Endothelial cell of umbilical vein (primary cell): ENCODE measurements around the gene TREML4. TPM values are rescaled to one million over a fixed set of nuclear protein-coding genes. Genes with fewer than 3 reads are reported as not detected.

ENCODE experiments used
- BruUV-seq: library from RNA; stranded (reverse); fragments of 400-500 nt; replicated peaks from 2 replicates; lab custom pipeline; 2021; lab: Mats Ljungman, UMichigan
- CTCF ChIA-PET: fragments of 300-600, 350-600 bp; sonication (Branson Sonifier 250); formaldehyde crosslinking; loops from one replicate; lab custom pipeline; 2021; ENCODE audit warnings: antibody characterized with exemption, inconsistent platforms; lab: Charles Lee
- POLR2A ChIA-PET: fragments of 300-600, 350-600 bp; sonication (Branson Sonifier 250); formaldehyde crosslinking; loops from one replicate; lab custom pipeline; 2021; ENCODE audit warnings: antibody characterized with exemption, inconsistent platforms; lab: Charles Lee
- DNase-seq: peaks from one replicate; pipeline ENCODE4 v3.0.0-alpha.2; 2011; ENCODE audit warnings: low read depth, low spot score
- FAIRE-seq: peaks from 2 replicates; lab custom pipeline; 2011; peaks lifted over from hg19 to GRCh38; lab: Jason Lieb, UNC
- H2AFZ ChIP-seq: 2 replicates; pipeline ENCODE4 v1.6.0; 2012; ENCODE audit warnings: low read depth, low read length, control low read depth, inconsistent platforms
- H3K27ac ChIP-seq: 2 replicates; pipeline ENCODE4 v1.5.1; 2011; ENCODE audit warnings: low read depth, mild to moderate bottlenecking, control low read depth, low read length, moderate library complexity; ENCODE audit not compliant: insufficient read depth
- H3K27me3 ChIP-seq, 2 experiments: 2 replicates each; pipeline versions ENCODE4 v1.6.0 to v1.6.1; 2011; ENCODE audit warnings: low read length in 2 of 2, mixed read lengths in 1 of 2; ENCODE audit not compliant: control insufficient read depth in 2 of 2, insufficient read depth in 2 of 2
- H3K36me3 ChIP-seq, 2 experiments: 2 replicates in 1 of 2; 3 replicates in 1 of 2; pipeline ENCODE4 v1.5.1; 2011; ENCODE audit warnings: low read length in 2 of 2, mild to moderate bottlenecking in 1 of 2, moderate library complexity in 1 of 2; ENCODE audit not compliant: control insufficient read depth in 2 of 2, insufficient read depth in 2 of 2; ENCODE audit errors: extremely low read depth in 1 of 2
- H3K4me1 ChIP-seq: 3 replicates; pipeline ENCODE4 v1.5.1; 2011; ENCODE audit warnings: mild to moderate bottlenecking, low read length; ENCODE audit not compliant: control insufficient read depth, insufficient read depth; ENCODE audit errors: extremely low read depth
- H3K4me2 ChIP-seq: 2 replicates; pipeline ENCODE4 v1.6.1; 2011; ENCODE audit warnings: low read length, control low read depth, mixed read lengths; ENCODE audit not compliant: insufficient read depth
- H3K4me3 ChIP-seq, 3 experiments: fragments of 200-600 bp in 1 of 3; sonication (generic), shearing (Covaris generic) in 1 of 3; replicated peaks in 1 of 3; 2 replicates each; pipeline ENCODE4 v1.5.1; 2011 to 2016; ENCODE audit warnings: control low read depth in 3 of 3, low read length in 3 of 3, mild to moderate bottlenecking in 2 of 3, inconsistent platforms in 1 of 3, low read depth in 1 of 3, moderate library complexity in 1 of 3; ENCODE audit not compliant: insufficient read depth in 1 of 3
- H3K79me2 ChIP-seq: 2 replicates; pipeline ENCODE4 v1.6.0; 2012; ENCODE audit warnings: low read length, inconsistent platforms; ENCODE audit not compliant: control insufficient read depth, insufficient read depth
- H3K9ac ChIP-seq: replicated peaks from 2 replicates; pipeline ENCODE3; 2011; ENCODE audit warnings: low read length, control low read depth; ENCODE audit not compliant: insufficient read depth; ENCODE audit errors: extremely low read depth
- H3K9me1 ChIP-seq: replicated peaks from 3 replicates; pipeline ENCODE4 v1.6.0; 2011; ENCODE audit warnings: mild to moderate bottlenecking, low read length; ENCODE audit not compliant: control insufficient read depth, insufficient read depth; ENCODE audit errors: extremely low read depth
- H3K9me3 ChIP-seq: replicated peaks from 2 replicates; pipeline ENCODE4 v1.5.1; 2012; ENCODE audit warnings: low read length, inconsistent platforms; ENCODE audit not compliant: control insufficient read depth, insufficient read depth
- H4K20me1 ChIP-seq: replicated peaks from 2 replicates; pipeline ENCODE3; 2011; ENCODE audit warnings: mild to moderate bottlenecking, low read length; ENCODE audit not compliant: control insufficient read depth, insufficient read depth; ENCODE audit errors: extremely low read depth
- EZH2 ChIP-seq: IDR thresholded peaks from 2 replicates; pipeline ENCODE4 v1.6.1; 2012; ENCODE audit warnings: borderline replicate concordance, low read depth, mild to moderate bottlenecking, moderate library complexity, low read length, inconsistent platforms; ENCODE audit not compliant: severe bottlenecking
- GATA2 ChIP-seq: IDR thresholded peaks from 2 replicates; pipeline ENCODE4 v1.7.0; 2011; ENCODE audit warnings: low read depth, mild to moderate bottlenecking, moderate library complexity, mixed read lengths, low read length; ENCODE audit not compliant: insufficient read length, insufficient read depth
- JUN ChIP-seq: IDR thresholded peaks from 2 replicates; pipeline ENCODE4 v1.6.1; 2011; ENCODE audit warnings: borderline replicate concordance, low read depth; ENCODE audit not compliant: insufficient read length, insufficient read depth
- MYC ChIP-seq: IDR thresholded peaks from one replicate; pipeline ENCODE4 v1.6.1; 2011; ENCODE audit warnings: mild to moderate bottlenecking, low read depth, low read length
- dilution Hi-C: fragments of 300-500 bp; cut with MboI; formaldehyde crosslinking; loops from one replicate; pipeline ENCODE4 v1.15.0; 2019; ENCODE audit warnings: low sequenced_read_pairs; ENCODE audit not compliant: extremely low pct_ligation_motif_present
- intact Hi-C: fragments of 100-400 bp; cut with micrococcal nuclease; formaldehyde crosslinking; loops from one replicate; pipeline ENCODE4 v1.10.0; 2022
- polyA plus RNA-seq, 4 experiments: library from polyadenylated mRNA; depleted of rRNA in 3 of 4; stranded (reverse) in 3 of 4; unstranded in 1 of 4; fragments of >200 nt; gene quantifications; 2 replicates each; pipeline versions ENCODE4 v1.2.1 to v1.2.3, GENCODE V29; 2011 to 2012; ENCODE audit warnings: missing spikeins in 1 of 4
- total RNA-seq: library from RNA; stranded (reverse); gene quantifications from 2 replicates; pipeline ENCODE4 v1.2.3, GENCODE V29; 2021
- TF ChIP-seq, protein P1 (sequence below), 2 donors: IDR thresholded peaks; 1 replicate in 1 of 2; 2 replicates in 1 of 2; pipeline ENCODE4 v1.5.1; 2011; ENCODE audit warnings: low read length in 2 of 2, mild to moderate bottlenecking in 2 of 2, moderate library complexity in 2 of 2, control low read depth in 1 of 2, inconsistent platforms in 1 of 2, low read depth in 1 of 2; ENCODE audit not compliant: insufficient read depth in 1 of 2; ENCODE audit errors: extremely low read depth in 1 of 2

The TREML4 gene
- total and polyA plus RNA-seq, 2 donors (not counting 3 experiments of a cell fraction or from before 2014, with no cell fraction given) = not detected

DNA sequence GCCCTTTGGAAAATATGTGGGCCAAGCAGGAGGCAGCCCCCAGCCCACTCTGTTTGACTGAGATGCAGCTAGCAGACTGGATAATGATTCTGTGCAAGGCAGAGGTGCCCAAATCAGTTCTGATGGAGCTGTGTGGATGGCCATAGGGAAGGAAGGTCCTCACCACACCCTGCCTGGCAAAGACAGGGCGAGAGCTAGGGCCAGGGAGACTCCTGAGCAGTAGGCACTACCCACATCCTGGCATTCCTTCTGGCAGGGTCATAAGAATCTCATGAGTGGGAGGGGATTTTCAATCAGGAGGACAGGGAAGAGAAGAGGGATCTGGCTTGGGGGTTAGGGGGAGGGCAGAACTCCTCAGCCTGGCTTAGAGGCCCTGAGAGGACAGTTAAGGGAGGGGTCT, 46.6 kb upstream of the TREML4 start:
- POLR2A ChIA-PET = no interaction called here
- Histone ChIP-seq H3K4me1 (no peaks in the 10 kb centered on the region), H3K9me1 (no peaks in the 10 kb centered on the region), H3K27me3 (peaks cover 3 to 7% of the 10 kb centered on the region in 2 experiments), H4K20me1 (no peaks in the 10 kb centered on the region), H3K4me2 (no peak overlapping the region), H3K36me3 (no peaks in the 10 kb centered on the region), H3K4me3 (no peak overlapping the region), H3K9ac (no peak overlapping the region), H2AFZ (no peak overlapping the region), H3K79me2 (no peaks in the 10 kb centered on the region), H3K9me3 (no peaks in the 10 kb centered on the region), H3K27ac (no peak overlapping the region)
- no peak for FAIRE-seq
- dilution Hi-C loops (no loop called here), intact Hi-C loops (no loop called here)
- no peak for DNase-seq
- no TSS peak for BruUV-seq
- CTCF ChIA-PET = interaction anchor here (1.0 to 4.5 kb wide), 22 partner anchors 10 to 1835 kb away, joined by 3 to 89 read pairs (median 5); partner anchors contain the start of genes NFYA and OARD1
- no peak for TF ChIP-seq JUN
- no peak for TF ChIP-seq MYC
- no peak for TF ChIP-seq EZH2
- no peak for TF ChIP-seq GATA2

DNA sequence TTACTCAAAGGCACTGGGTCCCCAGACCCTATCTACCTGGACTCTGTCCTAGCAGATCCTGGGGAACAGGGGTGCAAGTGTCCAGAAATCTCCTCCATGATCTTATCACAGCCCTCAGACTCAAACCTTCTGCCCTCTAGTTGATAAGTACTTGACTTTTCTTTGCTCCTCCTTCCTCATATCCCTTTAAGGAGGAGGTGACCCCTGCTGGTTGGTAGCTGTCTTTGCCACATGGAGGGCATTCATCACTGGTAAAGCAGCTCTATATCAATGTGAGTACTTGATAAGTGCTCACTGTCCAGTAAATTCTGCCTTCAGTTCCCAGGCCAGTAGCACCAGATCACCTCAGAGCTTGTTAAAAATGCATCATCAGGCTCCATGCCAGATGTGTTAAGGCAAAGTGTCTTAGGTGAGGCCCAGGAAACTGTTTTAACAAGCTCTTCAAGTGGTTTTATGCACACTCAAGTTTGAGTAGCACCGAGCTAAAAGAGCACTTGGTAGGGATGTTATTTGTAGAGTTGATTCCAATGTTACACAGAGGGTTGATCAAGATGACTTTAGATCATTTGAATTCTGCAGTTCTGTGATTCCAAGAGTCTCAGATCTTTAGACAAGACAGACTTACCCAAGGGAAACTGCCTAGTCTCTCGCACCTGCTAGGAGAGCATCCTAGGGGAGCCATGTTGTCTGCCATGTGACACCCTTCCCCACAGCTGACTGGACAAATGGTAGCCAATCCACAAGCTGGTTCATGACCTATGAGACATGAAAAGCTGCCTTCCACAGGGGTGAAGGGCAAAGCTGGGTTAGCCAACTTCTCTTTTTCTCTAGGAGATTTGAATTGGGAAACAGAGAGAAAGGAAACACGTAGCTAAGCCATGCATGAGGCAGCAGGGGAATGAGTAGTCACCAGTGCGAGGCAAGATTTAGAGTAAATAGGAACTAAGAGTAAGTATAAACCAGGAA, 45.8 kb upstream of the TREML4 start:
- no peak overlapping the region for H3K9ac ChIP-seq
- FAIRE-seq (peak; percentile 77), DNase-seq (peak; percentile 73)
- H3K36me3 ChIP-seq = no peaks in the 10 kb centered on the region
- dilution Hi-C loops = no loop called here
- H4K20me1 ChIP-seq = no peaks in the 10 kb centered on the region
- no peak overlapping the region for H3K4me3 ChIP-seq
- no peaks in the 10 kb centered on the region for H3K4me1 ChIP-seq
- no TSS peak for BruUV-seq
- no peaks in the 10 kb centered on the region for H3K79me2 ChIP-seq
- H3K27me3 ChIP-seq = peaks cover under 1 to 2% of the 10 kb centered on the region in 2 experiments
- no peaks in the 10 kb centered on the region for H3K9me1 ChIP-seq
- no peak overlapping the region for H3K4me2 ChIP-seq
- CTCF ChIA-PET = interaction anchor here (0.7 to 4.5 kb wide), 31 partner anchors 9 to 1836 kb away, joined by 3 to 89 read pairs (median 5); partner anchors contain the start of genes NFYA and OARD1
- no peak overlapping the region for H2AFZ ChIP-seq
- no peak overlapping the region for H3K27ac ChIP-seq
- no peaks in the 10 kb centered on the region for H3K9me3 ChIP-seq
- intact Hi-C loops = loop anchor here (1.0 kb wide), 2 partner anchors 84 to 90 kb away; no protein-coding TSS in a partner anchor
- no peak for TF ChIP-seq GATA2
- TF ChIP-seq, protein P1, sequence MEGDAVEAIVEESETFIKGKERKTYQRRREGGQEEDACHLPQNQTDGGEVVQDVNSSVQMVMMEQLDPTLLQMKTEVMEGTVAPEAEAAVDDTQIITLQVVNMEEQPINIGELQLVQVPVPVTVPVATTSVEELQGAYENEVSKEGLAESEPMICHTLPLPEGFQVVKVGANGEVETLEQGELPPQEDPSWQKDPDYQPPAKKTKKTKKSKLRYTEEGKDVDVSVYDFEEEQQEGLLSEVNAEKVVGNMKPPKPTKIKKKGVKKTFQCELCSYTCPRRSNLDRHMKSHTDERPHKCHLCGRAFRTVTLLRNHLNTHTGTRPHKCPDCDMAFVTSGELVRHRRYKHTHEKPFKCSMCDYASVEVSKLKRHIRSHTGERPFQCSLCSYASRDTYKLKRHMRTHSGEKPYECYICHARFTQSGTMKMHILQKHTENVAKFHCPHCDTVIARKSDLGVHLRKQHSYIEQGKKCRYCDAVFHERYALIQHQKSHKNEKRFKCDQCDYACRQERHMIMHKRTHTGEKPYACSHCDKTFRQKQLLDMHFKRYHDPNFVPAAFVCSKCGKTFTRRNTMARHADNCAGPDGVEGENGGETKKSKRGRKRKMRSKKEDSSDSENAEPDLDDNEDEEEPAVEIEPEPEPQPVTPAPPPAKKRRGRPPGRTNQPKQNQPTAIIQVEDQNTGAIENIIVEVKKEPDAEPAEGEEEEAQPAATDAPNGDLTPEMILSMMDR (IDR thresholded peaks at IDR 0.05; ENCODE audit: extremely low read depth in 1 of 2, insufficient read depth in 1 of 2, low read depth in 1 of 2, low read length in 2 of 2) = peak; percentile 67 to 69
- POLR2A ChIA-PET = no interaction called here
